OCI-LY3 (cell line): ENCODE measurements around the gene EMID1.

Experiments
- H2AFZ ChIP-seq: fragments of 200-600, 300-600 bp; shearing (Covaris generic); 2 replicates; pipeline ENCODE4 v1.6.0; 2014; ENCODE audit warnings: antibody characterized with exemption, low read depth, low read length
- H3K27ac ChIP-seq: fragments of 200-600, 300-600 bp; sonication (generic); 2 replicates; pipeline ENCODE4 v1.5.1; 2014; ENCODE audit warnings: mild to moderate bottlenecking, low read length, moderate library complexity, mixed read lengths
- H3K27me3 ChIP-seq: fragments of 200-600, 300-600 bp; sonication (generic); 2 replicates; pipeline ENCODE4 v1.6.1; 2014; ENCODE audit warnings: low read depth, low read length, mixed read lengths
- H3K36me3 ChIP-seq: fragments of 200-600, 300-600 bp; sonication (generic); replicated peaks from 2 replicates; pipeline ENCODE3; 2014; ENCODE audit warnings: low read depth, low read length, mixed read lengths
- H3K4me1 ChIP-seq: fragments of 300-600, 200-600 bp; sonication (generic); 2 replicates; pipeline ENCODE4 v1.6.1; 2014; ENCODE audit warnings: low read length, mixed read lengths
- H3K4me2 ChIP-seq: fragments of 200-600, 300-600 bp; sonication (generic); 2 replicates; pipeline ENCODE4 v1.6.1; 2014; ENCODE audit warnings: low read length, mixed read lengths
- H3K4me3 ChIP-seq: fragments of 300-600, 200-600 bp; sonication (generic); 2 replicates; pipeline ENCODE4 v1.5.1; 2014; ENCODE audit warnings: antibody characterized with exemption, mild to moderate bottlenecking, low read length, moderate library complexity
- H3K79me2 ChIP-seq: fragments of 300-600, 200-600 bp; shearing (Covaris generic); 2 replicates; pipeline ENCODE4 v1.6.1; 2014; ENCODE audit warnings: mild to moderate bottlenecking, low read length, mixed read lengths
- H3K9ac ChIP-seq: fragments of 300-600, 200-600 bp; shearing (Covaris generic); 2 replicates; pipeline ENCODE4 v1.6.0; 2014; ENCODE audit warnings: mild to moderate bottlenecking, low read length, moderate library complexity
- H3K9me3 ChIP-seq: fragments of 200-600, 300-600 bp; shearing (Covaris generic); 2 replicates; pipeline ENCODE4 v1.6.1; 2014; ENCODE audit warnings: low read length, mixed read lengths; ENCODE audit not compliant: insufficient read depth
- H4K20me1 ChIP-seq: fragments of 200-600, 300-600 bp; sonication (generic); 2 replicates; pipeline ENCODE4 v1.6.1; 2016; ENCODE audit warnings: low read length, mixed read lengths; ENCODE audit not compliant: insufficient read depth
- EZH2phosphoT487 ChIP-seq: fragments of 200-600 bp; shearing (Covaris generic); IDR thresholded peaks from 2 replicates; pipeline ENCODE4 v1.6.1; 2018; ENCODE audit warnings: antibody characterized with exemption, mixed run types, low read depth
- TF ChIP-seq, protein P1 (sequence below): fragments of 200-600, 300-600 bp; sonication (generic); IDR thresholded peaks from 2 replicates; pipeline ENCODE4 v1.5.1; 2014; ENCODE audit warnings: antibody characterized with exemption, low read length, low read depth

The EMID1 gene

DNA sequence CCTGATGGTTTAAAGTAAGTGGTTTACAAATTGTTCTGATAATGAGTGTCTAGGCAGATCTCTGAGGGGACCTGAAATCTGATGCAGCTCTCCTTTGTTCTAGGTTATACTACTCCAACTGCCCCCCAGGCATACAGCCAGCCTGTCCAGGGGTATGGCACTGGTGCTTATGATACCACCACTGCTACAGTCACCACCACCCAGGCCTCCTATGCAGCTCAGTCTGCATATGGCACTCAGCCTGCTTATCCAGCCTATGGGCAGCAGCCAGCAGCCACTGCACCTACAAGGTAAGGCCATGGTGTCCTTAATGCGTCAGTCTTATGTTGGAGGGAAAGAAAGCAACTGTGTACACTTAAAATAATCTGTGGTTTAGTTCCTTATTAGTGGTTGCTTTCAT lies 72.2 kb downstream of the EMID1 start:
- H3K4me3 ChIP-seq, result no peak overlapping the region
- no peak overlapping the region for H3K4me2 ChIP-seq
- H2AFZ ChIP-seq, result no peak overlapping the region
- peaks cover 1% of the 10 kb centered on the region for H3K4me1 ChIP-seq
- TF ChIP-seq, protein P1, sequence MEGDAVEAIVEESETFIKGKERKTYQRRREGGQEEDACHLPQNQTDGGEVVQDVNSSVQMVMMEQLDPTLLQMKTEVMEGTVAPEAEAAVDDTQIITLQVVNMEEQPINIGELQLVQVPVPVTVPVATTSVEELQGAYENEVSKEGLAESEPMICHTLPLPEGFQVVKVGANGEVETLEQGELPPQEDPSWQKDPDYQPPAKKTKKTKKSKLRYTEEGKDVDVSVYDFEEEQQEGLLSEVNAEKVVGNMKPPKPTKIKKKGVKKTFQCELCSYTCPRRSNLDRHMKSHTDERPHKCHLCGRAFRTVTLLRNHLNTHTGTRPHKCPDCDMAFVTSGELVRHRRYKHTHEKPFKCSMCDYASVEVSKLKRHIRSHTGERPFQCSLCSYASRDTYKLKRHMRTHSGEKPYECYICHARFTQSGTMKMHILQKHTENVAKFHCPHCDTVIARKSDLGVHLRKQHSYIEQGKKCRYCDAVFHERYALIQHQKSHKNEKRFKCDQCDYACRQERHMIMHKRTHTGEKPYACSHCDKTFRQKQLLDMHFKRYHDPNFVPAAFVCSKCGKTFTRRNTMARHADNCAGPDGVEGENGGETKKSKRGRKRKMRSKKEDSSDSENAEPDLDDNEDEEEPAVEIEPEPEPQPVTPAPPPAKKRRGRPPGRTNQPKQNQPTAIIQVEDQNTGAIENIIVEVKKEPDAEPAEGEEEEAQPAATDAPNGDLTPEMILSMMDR, result no peak
- no peak for TF ChIP-seq EZH2phosphoT487
- peaks cover 87% of the 10 kb centered on the region for H4K20me1 ChIP-seq
- H3K36me3 ChIP-seq, result peaks cover 86% of the 10 kb centered on the region
- H3K27me3 ChIP-seq, result no peaks in the 10 kb centered on the region
- H3K79me2 ChIP-seq, result peaks cover 96% of the 10 kb centered on the region
- no peak overlapping the region for H3K9ac ChIP-seq
- no peaks in the 10 kb centered on the region for H3K9me3 ChIP-seq
- H3K27ac ChIP-seq, result no peak overlapping the region

DNA sequence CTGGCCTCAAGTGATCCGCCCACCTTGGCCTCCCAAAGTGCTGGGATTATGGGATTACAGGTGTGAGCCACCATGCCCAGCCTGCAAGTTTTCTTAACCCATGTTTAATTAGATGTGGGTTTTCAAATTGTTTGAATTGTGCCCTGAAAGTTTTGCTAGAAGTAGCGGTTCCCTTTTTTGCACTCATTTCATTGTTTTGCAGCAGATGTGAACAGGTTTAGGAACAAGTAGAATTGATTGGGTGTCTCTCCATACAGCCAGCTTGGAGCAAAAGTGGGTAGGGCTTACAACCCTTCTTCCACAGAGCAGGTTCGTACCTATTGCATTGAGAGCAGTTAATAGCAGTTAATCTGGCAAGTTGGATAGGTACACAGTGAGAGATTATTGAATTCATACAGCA lies 78.5 kb downstream of the EMID1 start:
- peaks cover 37% of the 10 kb centered on the region for H3K4me1 ChIP-seq
- H3K4me3 ChIP-seq, result no peak overlapping the region
- no peak overlapping the region for H3K27ac ChIP-seq
- no peaks in the 10 kb centered on the region for H3K9me3 ChIP-seq
- no peak for TF ChIP-seq EZH2phosphoT487
- TF ChIP-seq, protein P1, result no peak
- H4K20me1 ChIP-seq, result peaks cover 79% of the 10 kb centered on the region
- H2AFZ ChIP-seq, result no peak overlapping the region
- no peak overlapping the region for H3K4me2 ChIP-seq
- no peaks in the 10 kb centered on the region for H3K27me3 ChIP-seq
- H3K36me3 ChIP-seq, result peaks cover 78% of the 10 kb centered on the region
- no peak overlapping the region for H3K9ac ChIP-seq
- H3K79me2 ChIP-seq, result peaks cover 94% of the 10 kb centered on the region

DNA sequence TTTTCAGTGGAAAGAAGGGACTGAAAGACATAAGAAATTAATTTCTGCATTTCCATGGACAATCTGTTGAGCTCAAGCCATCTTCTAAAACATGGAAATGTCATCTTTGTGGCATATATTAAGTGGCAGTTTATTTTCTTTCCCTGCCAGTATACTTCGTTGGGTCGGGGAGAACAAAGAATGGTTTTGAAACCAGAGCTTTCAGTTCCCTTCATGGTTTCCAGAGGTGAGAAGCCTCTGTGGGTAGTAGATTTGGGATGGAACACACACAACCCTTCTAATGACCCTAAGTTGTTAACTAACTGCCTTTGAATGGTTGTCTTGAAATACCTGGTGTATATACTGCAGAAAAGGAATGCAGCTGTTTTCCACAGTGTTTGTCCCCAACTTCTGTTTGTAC lies 83.1 kb downstream of the EMID1 start:
- Histone ChIP-seq H4K20me1 (peaks cover 73% of the 10 kb centered on the region), H3K4me3 (no peak overlapping the region), H3K9ac (no peak overlapping the region), H3K27ac (0 out of 2 replicates have a peak overlapping the region, but pooled peaks have one; percentile 1), H3K4me1 (peaks cover 29% of the 10 kb centered on the region), H3K36me3 (peaks cover 86% of the 10 kb centered on the region), H2AFZ (no peak overlapping the region), H3K4me2 (no peak overlapping the region), H3K9me3 (no peaks in the 10 kb centered on the region), H3K79me2 (peaks cover 80% of the 10 kb centered on the region), H3K27me3 (no peaks in the 10 kb centered on the region)
- TF ChIP-seq, protein P1, result no peak
- TF ChIP-seq EZH2phosphoT487, result no peak

DNA sequence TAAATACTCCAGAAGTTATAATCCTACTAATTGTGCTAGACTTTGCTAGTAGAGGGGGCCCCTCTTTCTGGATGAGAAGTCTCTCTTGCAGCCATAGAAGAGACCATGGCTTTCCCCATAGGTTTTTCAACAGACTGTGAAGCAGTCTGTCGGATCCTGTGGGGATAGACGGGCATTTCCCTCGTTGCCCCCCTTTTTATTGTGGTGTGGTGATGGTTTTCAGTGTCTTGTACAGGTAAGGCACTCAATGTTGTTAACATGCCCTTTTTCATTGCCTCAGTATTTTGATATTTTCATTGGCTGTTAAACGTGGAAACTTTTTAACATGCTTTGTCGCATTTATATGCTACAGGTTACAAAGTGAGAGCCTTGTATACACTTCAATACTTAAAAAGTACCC lies 84.4 kb downstream of the EMID1 start:
- Histone ChIP-seq H3K9me3 (no peaks in the 10 kb centered on the region), H3K4me3 (no peak overlapping the region), H3K4me1 (peaks cover 22% of the 10 kb centered on the region), H3K4me2 (no peak overlapping the region), H3K27me3 (no peaks in the 10 kb centered on the region), H3K9ac (no peak overlapping the region), H3K79me2 (peaks cover 67% of the 10 kb centered on the region), H4K20me1 (peaks cover 63% of the 10 kb centered on the region), H2AFZ (no peak overlapping the region), H3K27ac (no peak overlapping the region), H3K36me3 (peaks cover 86% of the 10 kb centered on the region)
- TF ChIP-seq EZH2phosphoT487, result no peak
- TF ChIP-seq, protein P1, result no peak
